Body of pancreas (tissue), 4 donors: ENCODE data around the gene UHRF1.

Experiments
- POLR2A ChIP-seq, 3 donors: fragments of 450-650 bp; IDR thresholded peaks; one replicate each; pipeline ENCODE4 v1.6.1; 2016; ENCODE audit warnings: antibody characterized with exemption in 3 of 3, mild to moderate bottlenecking in 2 of 3
- TF ChIP-seq, protein P1 (sequence below), 7 experiments: fragments of 450-650 bp in 4 of 7; fragments of 200-600 bp in 3 of 7; sonication (generic) in 3 of 7; IDR thresholded peaks; one replicate each; pipeline ENCODE4 v1.5.1; 2016 to 2019; ENCODE audit warnings: antibody characterized with exemption in 7 of 7

- TF ChIP-seq, protein P1, sequence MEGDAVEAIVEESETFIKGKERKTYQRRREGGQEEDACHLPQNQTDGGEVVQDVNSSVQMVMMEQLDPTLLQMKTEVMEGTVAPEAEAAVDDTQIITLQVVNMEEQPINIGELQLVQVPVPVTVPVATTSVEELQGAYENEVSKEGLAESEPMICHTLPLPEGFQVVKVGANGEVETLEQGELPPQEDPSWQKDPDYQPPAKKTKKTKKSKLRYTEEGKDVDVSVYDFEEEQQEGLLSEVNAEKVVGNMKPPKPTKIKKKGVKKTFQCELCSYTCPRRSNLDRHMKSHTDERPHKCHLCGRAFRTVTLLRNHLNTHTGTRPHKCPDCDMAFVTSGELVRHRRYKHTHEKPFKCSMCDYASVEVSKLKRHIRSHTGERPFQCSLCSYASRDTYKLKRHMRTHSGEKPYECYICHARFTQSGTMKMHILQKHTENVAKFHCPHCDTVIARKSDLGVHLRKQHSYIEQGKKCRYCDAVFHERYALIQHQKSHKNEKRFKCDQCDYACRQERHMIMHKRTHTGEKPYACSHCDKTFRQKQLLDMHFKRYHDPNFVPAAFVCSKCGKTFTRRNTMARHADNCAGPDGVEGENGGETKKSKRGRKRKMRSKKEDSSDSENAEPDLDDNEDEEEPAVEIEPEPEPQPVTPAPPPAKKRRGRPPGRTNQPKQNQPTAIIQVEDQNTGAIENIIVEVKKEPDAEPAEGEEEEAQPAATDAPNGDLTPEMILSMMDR (IDR thresholded peaks at IDR 0.05), result no peak
- no peak for TF ChIP-seq POLR2A (IDR thresholded peaks at IDR 0.05)
Observed at GRCh38 chr19:4908781-4909155, 533 bp upstream of the UHRF1 start.
